Esophagus squamous epithelium (tissue), 4 donors: ENCODE results near the gene RABGAP1L.

Experiments used
- CTCF ChIP-seq, 6 experiments: fragments of 450-650 bp in 4 of 6; fragments of 200-600 bp in 2 of 6; sonication (generic) in 2 of 6; IDR thresholded peaks; one replicate each; pipeline ENCODE4 v1.5.1; 2016 to 2019; ENCODE audit warnings: antibody characterized with exemption in 6 of 6, mild to moderate bottlenecking in 4 of 6, moderate library complexity in 4 of 6
- POLR2A ChIP-seq, 4 donors: fragments of 450-650 bp; IDR thresholded peaks; one replicate each; pipeline ENCODE4 v1.6.1; 2017; ENCODE audit warnings: antibody characterized with exemption in 4 of 4, mild to moderate bottlenecking in 4 of 4, moderate library complexity in 3 of 4

- TF ChIP-seq CTCF (IDR thresholded peaks at IDR 0.05) (no peak), POLR2A (IDR thresholded peaks at IDR 0.05) (no peak)
Measured at GRCh38 chr1:174366946-174367345, 207.6 kb downstream of the RABGAP1L start.
